Measurements from ENCODE around the gene RAPGEF2. TPM values are rescaled to one million over a fixed set of nuclear protein-coding genes. Genes with fewer than 3 reads are reported as not detected.

RAPGEF2 gene
- total and polyA plus RNA-seq, 10 donors: 4.4 to 115 (median 91.0) TPM

GRCh38 chr4:159173886-159174285, 71.0 kb downstream of the RAPGEF2 start:
- H3K36me3 ChIP-seq: no peaks in the 10 kb centered on the region
- H3K9me3 ChIP-seq: no peaks in the 10 kb centered on the region
- H3K4me1 ChIP-seq: peaks cover 6 to 93% (median 55%) of the 10 kb centered on the region in 6 donors
- H3K4me3 ChIP-seq: no peak overlapping the region
- no peaks in the 10 kb centered on the region for H3K27me3 ChIP-seq (replicated peaks in 1 of 7)
- TF ChIP-seq, protein P1, sequence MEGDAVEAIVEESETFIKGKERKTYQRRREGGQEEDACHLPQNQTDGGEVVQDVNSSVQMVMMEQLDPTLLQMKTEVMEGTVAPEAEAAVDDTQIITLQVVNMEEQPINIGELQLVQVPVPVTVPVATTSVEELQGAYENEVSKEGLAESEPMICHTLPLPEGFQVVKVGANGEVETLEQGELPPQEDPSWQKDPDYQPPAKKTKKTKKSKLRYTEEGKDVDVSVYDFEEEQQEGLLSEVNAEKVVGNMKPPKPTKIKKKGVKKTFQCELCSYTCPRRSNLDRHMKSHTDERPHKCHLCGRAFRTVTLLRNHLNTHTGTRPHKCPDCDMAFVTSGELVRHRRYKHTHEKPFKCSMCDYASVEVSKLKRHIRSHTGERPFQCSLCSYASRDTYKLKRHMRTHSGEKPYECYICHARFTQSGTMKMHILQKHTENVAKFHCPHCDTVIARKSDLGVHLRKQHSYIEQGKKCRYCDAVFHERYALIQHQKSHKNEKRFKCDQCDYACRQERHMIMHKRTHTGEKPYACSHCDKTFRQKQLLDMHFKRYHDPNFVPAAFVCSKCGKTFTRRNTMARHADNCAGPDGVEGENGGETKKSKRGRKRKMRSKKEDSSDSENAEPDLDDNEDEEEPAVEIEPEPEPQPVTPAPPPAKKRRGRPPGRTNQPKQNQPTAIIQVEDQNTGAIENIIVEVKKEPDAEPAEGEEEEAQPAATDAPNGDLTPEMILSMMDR (IDR thresholded peaks at IDR 0.05 in 8 of 11, conservative IDR thresholded peaks at IDR 0.05 in 3 of 11): no peak
- TF ChIP-seq POLR2A (IDR thresholded peaks at IDR 0.05): no peak
- no peak for TF ChIP-seq POLR2AphosphoS5 (IDR thresholded peaks at IDR 0.05)
- intact Hi-C loops (cut with DNase I; ENCODE audit: low total_unique reads): loop anchor here (2.0 to 10.0 kb wide), 2 partner anchors 319 to 449 kb away; partner anchors contain the start of gene PPID
- no peak for DNase-seq
- peak overlapping the region in 6 of 8 donors; percentile 3 to 60 (median 26) for H3K27ac ChIP-seq
- 72 to 74% (median 72%) methylated on average over 4 of the region's 4 CpGs for WGBS, 5 donors

DNA sequence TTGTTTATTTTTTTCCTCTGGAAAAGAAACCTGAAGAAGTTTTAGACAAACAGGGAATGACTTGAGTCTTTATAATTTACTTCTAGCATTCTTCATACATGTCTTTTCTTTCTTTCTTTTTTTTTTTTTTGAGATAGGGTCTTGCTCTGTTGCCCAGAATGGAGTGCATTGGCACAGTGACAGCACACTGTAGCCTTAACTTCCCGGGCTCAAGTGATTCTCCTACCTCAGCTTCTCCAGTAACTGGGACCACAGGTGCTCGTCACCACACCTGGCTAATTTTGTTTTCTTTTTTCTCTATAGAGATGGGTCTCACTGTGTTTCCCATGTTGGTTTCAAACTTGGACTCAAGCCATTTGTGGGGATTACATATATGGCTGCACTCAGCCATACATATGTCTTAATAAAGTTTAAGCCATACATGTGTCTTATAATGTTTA, 71.8 kb downstream of the RAPGEF2 start:
- Histone ChIP-seq H3K9me3 (no peaks in the 10 kb centered on the region), H3K27ac (peak overlapping the region in 5 of 8 donors; percentile 18 to 60 (median 31)), H3K36me3 (no peaks in the 10 kb centered on the region), H3K27me3 (replicated peaks in 1 of 7) (no peaks in the 10 kb centered on the region), H3K4me1 (peaks cover 6 to 95% (median 60%) of the 10 kb centered on the region in 6 donors), H3K4me3 (no peak overlapping the region)
- intact Hi-C loops (cut with DNase I; ENCODE audit: low total_unique reads): loop anchor here (2.0 to 10.0 kb wide), 2 partner anchors 320 to 450 kb away; partner anchors contain the start of gene PPID
- TF ChIP-seq POLR2AphosphoS5 (IDR thresholded peaks at IDR 0.05) (no peak), POLR2A (IDR thresholded peaks at IDR 0.05) (no peak)
- TF ChIP-seq, protein P1 (IDR thresholded peaks at IDR 0.05 in 8 of 11, conservative IDR thresholded peaks at IDR 0.05 in 3 of 11): no peak
- no peak for DNase-seq
- 71 to 87% (median 75%) methylated on average over 2 of the region's 2 CpGs for WGBS, 5 donors

GRCh38 chr4:159175085-159175988, 72.5 kb downstream of the RAPGEF2 start:
- H3K36me3 ChIP-seq: no peaks in the 10 kb centered on the region
- intact Hi-C loops (cut with DNase I; ENCODE audit: low total_unique reads): loop anchor here (2.0 to 10.0 kb wide), 2 partner anchors 321 to 451 kb away; partner anchors contain the start of gene PPID
- DNase-seq: peak; percentile 74
- H3K4me3 ChIP-seq: peak overlapping the region in 1 of 8 donors; percentile 12
- 16 to 21% (median 19%) methylated on average over 14 of the region's 14 CpGs for WGBS, 5 donors
- H3K9me3 ChIP-seq: no peaks in the 10 kb centered on the region
- no peak for TF ChIP-seq POLR2AphosphoS5 (IDR thresholded peaks at IDR 0.05)
- TF ChIP-seq POLR2A (IDR thresholded peaks at IDR 0.05): no peak
- TF ChIP-seq, protein P1 (IDR thresholded peaks at IDR 0.05 in 8 of 11, conservative IDR thresholded peaks at IDR 0.05 in 3 of 11): peak; percentile 64 to 89 (median 78)
- H3K27ac ChIP-seq: peak overlapping the region in 4 of 8 donors; percentile 18 to 60 (median 24)
- H3K4me1 ChIP-seq: peaks cover 6 to 97% (median 58%) of the 10 kb centered on the region in 6 donors
- no peaks in the 10 kb centered on the region for H3K27me3 ChIP-seq (replicated peaks in 1 of 7)

- peak overlapping the region in 3 of 8 donors; percentile 4 to 60 (median 6) for H3K27ac ChIP-seq
- H3K36me3 ChIP-seq: no peaks in the 10 kb centered on the region
- no peaks in the 10 kb centered on the region for H3K27me3 ChIP-seq (replicated peaks in 1 of 7)
- TF ChIP-seq POLR2A (IDR thresholded peaks at IDR 0.05): no peak
- TF ChIP-seq POLR2AphosphoS5 (IDR thresholded peaks at IDR 0.05): no peak
- TF ChIP-seq, protein P1 (IDR thresholded peaks at IDR 0.05 in 8 of 11, conservative IDR thresholded peaks at IDR 0.05 in 3 of 11): no peak
- no peak for DNase-seq
- intact Hi-C loops (cut with DNase I; ENCODE audit: low total_unique reads): loop anchor here (2.0 to 10.0 kb wide), 2 partner anchors 321 to 451 kb away; partner anchors contain the start of gene PPID
- no peaks in the 10 kb centered on the region for H3K9me3 ChIP-seq
- H3K4me1 ChIP-seq: peaks cover 6 to 99% (median 61%) of the 10 kb centered on the region in 6 donors
- WGBS, 5 donors: 55 to 71% (median 67%) methylated on average over 4 of the region's 4 CpGs
- no peak overlapping the region for H3K4me3 ChIP-seq
These were observed 73.1 kb downstream of the RAPGEF2 start for GRCh38 chr4:159175989-159176375.

All from spleen (tissue), 11 donors.